ACC112 (cell line): ENCODE data around the gene GRM4.

Experiments used
- H2AFZ ChIP-seq: fragments of 200-600 bp; sonication (generic); one replicate; pipeline ENCODE4 v1.6.0; 2017; ENCODE audit warnings: antibody characterized with exemption, low read length; ENCODE audit not compliant: unreplicated experiment
- H3K27ac ChIP-seq: fragments of 200-600 bp; sonication (generic); 2 replicates; pipeline ENCODE4 v1.5.1; 2014; ENCODE audit warnings: low read depth, mild to moderate bottlenecking, antibody characterized with exemption, low read length, moderate library complexity
- H3K27me3 ChIP-seq: fragments of 200-600 bp; sonication (generic); 2 replicates; pipeline ENCODE4 v1.6.1; 2014; ENCODE audit warnings: mild to moderate bottlenecking, antibody characterized with exemption, low read length, moderate library complexity, mixed read lengths; ENCODE audit not compliant: insufficient read depth
- H3K36me3 ChIP-seq: fragments of 200-600 bp; sonication (generic); 2 replicates; pipeline ENCODE4 v1.6.1; 2016; ENCODE audit warnings: mild to moderate bottlenecking, antibody characterized with exemption, low read length, moderate library complexity, mixed read lengths; ENCODE audit not compliant: insufficient read depth
- H3K4me1 ChIP-seq: fragments of 200-600 bp; sonication (generic); one replicate; pipeline ENCODE4 v1.6.1; 2016; ENCODE audit warnings: low read length, mixed read lengths; ENCODE audit not compliant: insufficient read depth, unreplicated experiment, control insufficient read depth
- H3K4me3 ChIP-seq: fragments of 200-600 bp; sonication (generic); 2 replicates; pipeline ENCODE4 v1.5.1; 2014; ENCODE audit warnings: mild to moderate bottlenecking, low read depth, low read length
- H3K79me2 ChIP-seq: fragments of 200-600 bp; sonication (generic); one replicate; pipeline ENCODE4 v1.6.0; 2016; ENCODE audit warnings: low read length; ENCODE audit not compliant: control insufficient read depth, unreplicated experiment, insufficient read depth

The GRM4 gene

GRCh38 chr6:34140075-34140474 is 5.8 kb downstream of the GRM4 start:
- H3K27me3 ChIP-seq: peaks cover 87% of the 10 kb centered on the region
- H2AFZ ChIP-seq: no peak overlapping the region
- H3K4me3 ChIP-seq: no peak overlapping the region
- peaks cover 6% of the 10 kb centered on the region for H3K4me1 ChIP-seq
- no peaks in the 10 kb centered on the region for H3K36me3 ChIP-seq
- H3K79me2 ChIP-seq: no peaks in the 10 kb centered on the region
- H3K27ac ChIP-seq: no peak overlapping the region

GRCh38 chr6:34138914-34139510 is 6.9 kb downstream of the GRM4 start:
- Histone ChIP-seq H3K27me3 (peaks cover 86% of the 10 kb centered on the region), H3K79me2 (no peaks in the 10 kb centered on the region), H2AFZ (no peak overlapping the region), H3K27ac (no peak overlapping the region), H3K4me3 (no peak overlapping the region), H3K4me1 (peaks cover 6% of the 10 kb centered on the region), H3K36me3 (no peaks in the 10 kb centered on the region)

- H3K27me3 ChIP-seq: peaks cover 86% of the 10 kb centered on the region
- no peaks in the 10 kb centered on the region for H3K79me2 ChIP-seq
- no peak overlapping the region for H2AFZ ChIP-seq
- H3K4me3 ChIP-seq: no peak overlapping the region
- H3K36me3 ChIP-seq: no peaks in the 10 kb centered on the region
- no peak overlapping the region for H3K27ac ChIP-seq
- no peaks in the 10 kb centered on the region for H3K4me1 ChIP-seq
These were observed 7.7 kb downstream of the GRM4 start for GRCh38 chr6:34138191-34138590.

GRCh38 chr6:34135541-34135940 is 10.3 kb downstream of the GRM4 start:
- no peak overlapping the region for H2AFZ ChIP-seq
- peaks cover 68% of the 10 kb centered on the region for H3K27me3 ChIP-seq
- no peak overlapping the region for H3K27ac ChIP-seq
- H3K4me1 ChIP-seq: no peaks in the 10 kb centered on the region
- no peaks in the 10 kb centered on the region for H3K79me2 ChIP-seq
- no peak overlapping the region for H3K4me3 ChIP-seq
- H3K36me3 ChIP-seq: no peaks in the 10 kb centered on the region

- Histone ChIP-seq H3K4me3 (no peak overlapping the region), H2AFZ (no peak overlapping the region), H3K27me3 (peaks cover 42% of the 10 kb centered on the region), H3K4me1 (no peaks in the 10 kb centered on the region), H3K36me3 (no peaks in the 10 kb centered on the region), H3K79me2 (no peaks in the 10 kb centered on the region), H3K27ac (no peak overlapping the region)
These were observed 13.3 kb downstream of the GRM4 start for GRCh38 chr6:34132486-34133185.

- Histone ChIP-seq H3K27me3 (peaks cover 38% of the 10 kb centered on the region), H3K36me3 (no peaks in the 10 kb centered on the region), H3K4me3 (no peak overlapping the region), H3K4me1 (no peaks in the 10 kb centered on the region), H3K27ac (no peak overlapping the region), H2AFZ (no peak overlapping the region), H3K79me2 (no peaks in the 10 kb centered on the region)
These were observed 14.3 kb downstream of the GRM4 start for GRCh38 chr6:34131326-34132290.

- Histone ChIP-seq H3K79me2 (no peaks in the 10 kb centered on the region), H2AFZ (no peak overlapping the region), H3K27me3 (peaks cover 37% of the 10 kb centered on the region), H3K4me1 (no peaks in the 10 kb centered on the region), H3K4me3 (no peak overlapping the region), H3K27ac (no peak overlapping the region), H3K36me3 (no peaks in the 10 kb centered on the region)
These were observed 15.0 kb downstream of the GRM4 start for GRCh38 chr6:34130862-34131261.

- H3K27me3 ChIP-seq: peaks cover 35% of the 10 kb centered on the region
- no peak overlapping the region for H2AFZ ChIP-seq
- H3K36me3 ChIP-seq: no peaks in the 10 kb centered on the region
- no peak overlapping the region for H3K27ac ChIP-seq
- H3K79me2 ChIP-seq: no peaks in the 10 kb centered on the region
- H3K4me3 ChIP-seq: no peak overlapping the region
- H3K4me1 ChIP-seq: no peaks in the 10 kb centered on the region
These were observed 16.1 kb downstream of the GRM4 start for GRCh38 chr6:34129753-34130152.

- Histone ChIP-seq H3K36me3 (no peaks in the 10 kb centered on the region), H3K27me3 (peaks cover 38% of the 10 kb centered on the region), H2AFZ (no peak overlapping the region), H3K4me1 (no peaks in the 10 kb centered on the region), H3K79me2 (no peaks in the 10 kb centered on the region), H3K27ac (no peak overlapping the region), H3K4me3 (no peak overlapping the region)
These were observed 17.8 kb downstream of the GRM4 start for GRCh38 chr6:34128045-34128444.

GRCh38 chr6:34126419-34126818 is 19.5 kb downstream of the GRM4 start:
- Histone ChIP-seq H3K36me3 (no peaks in the 10 kb centered on the region), H3K27ac (no peak overlapping the region), H3K4me1 (no peaks in the 10 kb centered on the region), H2AFZ (no peak overlapping the region), H3K4me3 (no peak overlapping the region), H3K27me3 (peaks cover 49% of the 10 kb centered on the region), H3K79me2 (no peaks in the 10 kb centered on the region)
